Nephron progenitor cell (in vitro differentiated cells): Measurements from ENCODE around the gene PLEKHA5.

Experiments
- DNase-seq: peaks from one replicate; pipeline ENCODE4 v3.0.0; 2021
- H3K27ac Mint-ChIP-seq: 2 replicates; pipeline ENCODE4 v1.8.0; 2021; ENCODE audit warnings: mild to moderate bottlenecking, moderate library complexity, mixed read lengths
- H3K27me3 Mint-ChIP-seq: 2 replicates; pipeline ENCODE4 v1.8.0; 2021; ENCODE audit warnings: mild to moderate bottlenecking, low read depth, mixed read lengths; ENCODE audit not compliant: poor library complexity
- H3K36me3 Mint-ChIP-seq: 2 replicates; pipeline ENCODE4 v1.8.0; 2021; ENCODE audit warnings: low read depth, mixed read lengths
- H3K4me1 Mint-ChIP-seq: 2 replicates; pipeline ENCODE4 v1.8.0; 2021; ENCODE audit warnings: mixed read lengths
- H3K4me3 Mint-ChIP-seq: 2 replicates; pipeline ENCODE4 v1.8.0; 2021; ENCODE audit warnings: mild to moderate bottlenecking, moderate library complexity, mixed read lengths
- H3K9me3 Mint-ChIP-seq: 2 replicates; pipeline ENCODE4 v1.8.0; 2021; ENCODE audit warnings: mild to moderate bottlenecking, moderate library complexity, mixed read lengths
- TF ChIP-seq, protein P1 (sequence below): fragments of 200-600 bp; sonication (generic); IDR thresholded peaks from 2 replicates; pipeline ENCODE4 v1.5.0; 2021; ENCODE audit warnings: antibody characterized with exemption

The PLEKHA5 gene

DNA sequence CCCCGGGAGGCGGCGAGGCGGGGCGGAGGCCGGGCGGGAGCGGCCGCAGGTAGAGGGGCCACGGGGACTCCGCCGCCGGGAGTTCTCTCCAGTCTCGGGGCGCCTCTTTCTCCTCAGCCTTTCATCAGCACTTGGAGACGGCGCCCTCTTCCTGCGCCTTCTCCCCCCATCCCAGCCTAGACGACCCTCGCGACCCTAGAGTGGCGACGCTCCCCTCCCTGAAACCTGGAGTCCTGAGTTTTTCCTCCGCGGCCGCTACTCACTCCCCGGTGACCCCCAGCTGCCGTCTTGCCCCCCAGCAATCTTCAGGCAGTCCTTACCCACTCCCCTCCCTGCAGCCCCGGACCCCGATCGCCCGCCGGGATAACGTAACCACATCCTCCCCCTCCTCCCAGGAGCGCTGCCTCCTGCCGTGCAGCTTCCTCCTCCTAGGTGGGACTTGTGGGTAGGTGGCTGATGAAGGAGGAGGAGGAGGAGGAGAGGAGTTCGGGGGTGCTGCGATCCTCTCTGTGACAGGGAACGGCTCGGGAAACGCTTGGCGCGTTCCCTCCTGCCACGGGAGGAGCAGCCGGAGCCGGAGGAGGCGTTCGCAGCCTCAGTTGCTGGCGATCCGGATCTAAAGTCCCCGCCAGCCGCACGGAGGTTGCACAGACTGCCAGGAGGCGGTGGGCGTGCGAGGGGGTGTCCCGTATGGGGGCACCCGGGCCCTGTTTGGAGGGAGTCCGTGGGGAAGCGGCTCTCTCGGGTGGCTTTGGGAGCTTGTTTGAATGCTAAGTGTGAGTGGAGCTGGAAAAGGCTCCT, 891 bp downstream of the PLEKHA5 start:
- Mint-ChIP-seq H3K4me1 (peaks cover 44% of the 10 kb centered on the region), H3K36me3 (peaks cover 32% of the 10 kb centered on the region), H3K27ac (peak overlapping the region; percentile 93), H3K4me3 (peak overlapping the region; percentile 98), H3K9me3 (peaks cover 26% of the 10 kb centered on the region), H3K27me3 (no peaks in the 10 kb centered on the region)
- TF ChIP-seq, protein P1, sequence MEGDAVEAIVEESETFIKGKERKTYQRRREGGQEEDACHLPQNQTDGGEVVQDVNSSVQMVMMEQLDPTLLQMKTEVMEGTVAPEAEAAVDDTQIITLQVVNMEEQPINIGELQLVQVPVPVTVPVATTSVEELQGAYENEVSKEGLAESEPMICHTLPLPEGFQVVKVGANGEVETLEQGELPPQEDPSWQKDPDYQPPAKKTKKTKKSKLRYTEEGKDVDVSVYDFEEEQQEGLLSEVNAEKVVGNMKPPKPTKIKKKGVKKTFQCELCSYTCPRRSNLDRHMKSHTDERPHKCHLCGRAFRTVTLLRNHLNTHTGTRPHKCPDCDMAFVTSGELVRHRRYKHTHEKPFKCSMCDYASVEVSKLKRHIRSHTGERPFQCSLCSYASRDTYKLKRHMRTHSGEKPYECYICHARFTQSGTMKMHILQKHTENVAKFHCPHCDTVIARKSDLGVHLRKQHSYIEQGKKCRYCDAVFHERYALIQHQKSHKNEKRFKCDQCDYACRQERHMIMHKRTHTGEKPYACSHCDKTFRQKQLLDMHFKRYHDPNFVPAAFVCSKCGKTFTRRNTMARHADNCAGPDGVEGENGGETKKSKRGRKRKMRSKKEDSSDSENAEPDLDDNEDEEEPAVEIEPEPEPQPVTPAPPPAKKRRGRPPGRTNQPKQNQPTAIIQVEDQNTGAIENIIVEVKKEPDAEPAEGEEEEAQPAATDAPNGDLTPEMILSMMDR: no peak
- peak; percentile 54 for DNase-seq

GRCh38 chr12:19131025-19131444, 1.5 kb downstream of the PLEKHA5 start:
- H3K27me3 Mint-ChIP-seq: no peaks in the 10 kb centered on the region
- DNase-seq: peak; percentile 10
- H3K27ac Mint-ChIP-seq: peak overlapping the region; percentile 93
- H3K36me3 Mint-ChIP-seq: peaks cover 34% of the 10 kb centered on the region
- H3K9me3 Mint-ChIP-seq: peaks cover 25% of the 10 kb centered on the region
- peak overlapping the region; percentile 98 for H3K4me3 Mint-ChIP-seq
- TF ChIP-seq, protein P1: no peak
- peaks cover 47% of the 10 kb centered on the region for H3K4me1 Mint-ChIP-seq

DNA sequence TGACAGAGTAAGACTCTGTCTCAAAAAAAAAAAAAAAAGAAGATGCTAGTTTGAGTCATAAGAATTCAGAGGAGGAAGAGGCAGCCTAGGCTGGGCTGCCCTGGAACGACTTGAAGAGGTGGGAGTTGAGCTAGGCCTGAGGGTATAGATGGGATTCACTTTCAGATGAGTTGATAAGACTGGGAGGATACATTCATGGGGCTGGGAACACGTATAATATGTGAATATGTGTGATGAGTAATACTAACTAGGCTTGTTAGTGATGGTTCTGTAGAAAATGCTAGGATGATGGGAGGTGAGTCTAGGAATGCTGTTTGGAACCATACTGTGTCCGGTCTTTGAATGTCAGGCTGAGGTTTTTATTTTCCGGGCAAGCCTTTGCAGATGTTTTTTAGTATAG, 9.0 kb downstream of the PLEKHA5 start:
- Mint-ChIP-seq H3K27ac (peak overlapping the region; percentile 95), H3K36me3 (peaks cover 54% of the 10 kb centered on the region)
- DNase-seq: no peak

DNA sequence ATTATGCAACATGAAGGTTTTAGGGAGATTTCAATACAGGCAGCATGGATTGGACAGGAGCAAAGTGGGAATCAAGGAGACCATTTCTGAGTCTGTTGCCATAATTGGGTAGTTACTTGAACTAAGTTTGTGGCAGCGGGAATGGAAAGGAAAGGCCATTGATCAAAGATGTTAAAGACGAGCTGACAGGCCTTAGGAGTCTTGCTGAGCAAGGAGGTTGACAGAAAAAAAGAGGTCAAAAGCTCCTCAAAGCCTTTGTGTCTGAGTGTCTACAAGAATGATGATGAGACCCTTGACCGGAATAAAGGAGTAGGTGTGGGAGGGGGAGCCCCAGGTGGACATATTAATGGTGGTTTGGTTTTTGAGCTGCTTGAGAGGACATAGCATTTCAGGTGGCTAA, 9.4 kb downstream of the PLEKHA5 start:
- DNase-seq: no peak
- TF ChIP-seq, protein P1: no peak
- peaks cover 53% of the 10 kb centered on the region for H3K36me3 Mint-ChIP-seq
- peak overlapping the region; percentile 3 for H3K4me3 Mint-ChIP-seq
- no peaks in the 10 kb centered on the region for H3K9me3 Mint-ChIP-seq
- peak overlapping the region; percentile 95 for H3K27ac Mint-ChIP-seq
- H3K27me3 Mint-ChIP-seq: no peaks in the 10 kb centered on the region
- H3K4me1 Mint-ChIP-seq: peaks cover 55% of the 10 kb centered on the region

More for the DNA sequence above, 9.0 kb downstream of the PLEKHA5 start:
- TF ChIP-seq, protein P1: no peak
- Mint-ChIP-seq H3K9me3 (no peaks in the 10 kb centered on the region), H3K4me3 (peak overlapping the region; percentile 3), H3K4me1 (peaks cover 60% of the 10 kb centered on the region), H3K27me3 (no peaks in the 10 kb centered on the region)

GRCh38 chr12:19139615-19140194, 10.2 kb downstream of the PLEKHA5 start:
- DNase-seq: no peak
- TF ChIP-seq, protein P1: no peak
- Mint-ChIP-seq H3K4me1 (peaks cover 51% of the 10 kb centered on the region), H3K4me3 (no peak overlapping the region), H3K9me3 (no peaks in the 10 kb centered on the region), H3K27ac (peak overlapping the region; percentile 95), H3K36me3 (peaks cover 55% of the 10 kb centered on the region), H3K27me3 (no peaks in the 10 kb centered on the region)
